ENCODE measurements around the gene LMAN1L. TPM values are rescaled to one million over a fixed set of nuclear protein-coding genes. Genes with fewer than 3 reads are reported as not detected.

The LMAN1L gene
- total RNA-seq, 5 donors from 2014 or later (not counting 1 experiment from before 2014, with no cell fraction given), result 0.42 to 1.6 (median 0.44) TPM

- Mint-ChIP-seq H3K27me3 (no peaks in the 10 kb centered on the region), H3K4me1 (peaks cover 93 to 97% (median 94%) of the 10 kb centered on the region in 3 donors), H3K4me3 (peak overlapping the region; percentile 84 to 93 (median 93)), H3K9me3 (no peaks in the 10 kb centered on the region), H3K27ac (peak overlapping the region; percentile 99 to 100), H3K36me3 (peaks cover 14% of the 10 kb centered on the region)
- Histone ChIP-seq H3K4me3 (ENCODE audit: control insufficient read depth in 1 of 2, extremely low read depth in 1 of 2, low read length in 1 of 2) (peak overlapping the region; percentile 90 to 95), H3K9me3 (no peaks in the 10 kb centered on the region), H3K27me3 (replicated peaks in 1 of 2; ENCODE audit: control insufficient read depth in 2 of 2, extremely low read depth in 1 of 2, insufficient read depth in 2 of 2, low read length in 1 of 2) (no peaks in the 10 kb centered on the region), H3K4me1 (ENCODE audit: control insufficient read depth in 1 of 2, extremely low read depth in 1 of 2, insufficient read depth in 2 of 2, low read length in 2 of 2) (peaks cover 62 to 95% of the 10 kb centered on the region in 2 experiments), H3K36me3 (ENCODE audit: control insufficient read depth in 2 of 2, extremely low read depth in 1 of 2, insufficient read depth in 1 of 2, low read length in 1 of 2) (peaks cover 0 to 37% of the 10 kb centered on the region in 2 donors), H3K27ac (ENCODE audit: low read length) (peak overlapping the region; percentile 93)
- POLR2A ChIA-PET, result interaction anchor here (0.5 to 1.9 kb wide), 6 partner anchors 9 to 657 kb away, joined by 3 to 15 read pairs (median 6); no protein-coding TSS in a partner anchor
- CTCF ChIA-PET, result interaction anchor here (0.5 to 3.3 kb wide), 17 partner anchors 9 to 207 kb away, joined by 3 to 93 read pairs (median 5); partner anchors contain the start of genes RPP25 (in 1 of the 2) and SCAMP5 (in 1 of the 2)
- ATAC-seq (replicated peaks in 1 of 4) (no peak), DNase-seq (peak in 2 of 35 experiments; percentile 11 to 46)
- WGBS (ENCODE audit: insufficient coverage), result 0% methylated on average over 3 of the region's 7 CpGs
These were observed 24.5 kb upstream of the LMAN1L start for GRCh38 chr15:74788042-74788682.

GRCh38 chr15:74788683-74789151 is 23.9 kb upstream of the LMAN1L start:
- H3K27me3 ChIP-seq (replicated peaks in 1 of 2; ENCODE audit: control insufficient read depth in 2 of 2, extremely low read depth in 1 of 2, insufficient read depth in 2 of 2, low read length in 1 of 2), result no peaks in the 10 kb centered on the region
- DNase-seq (peak in 31 of 35 experiments; percentile 33 to 73 (median 52)), ATAC-seq (replicated peaks in 1 of 4) (peak; percentile 3 to 26 (median 11))
- peak overlapping the region; percentile 90 to 95 for H3K4me3 ChIP-seq (ENCODE audit: control insufficient read depth in 1 of 2, extremely low read depth in 1 of 2, low read length in 1 of 2)
- CTCF ChIA-PET, result interaction anchor here (0.8 to 3.3 kb wide), 12 partner anchors 8 to 207 kb away, joined by 3 to 93 read pairs (median 8); partner anchors contain the start of gene SCAMP5 (in 1 of the 2)
- peaks cover 0 to 37% of the 10 kb centered on the region in 2 donors for H3K36me3 ChIP-seq (ENCODE audit: control insufficient read depth in 2 of 2, extremely low read depth in 1 of 2, insufficient read depth in 1 of 2, low read length in 1 of 2)
- no peaks in the 10 kb centered on the region for H3K9me3 Mint-ChIP-seq
- peak overlapping the region; percentile 99 to 100 for H3K27ac Mint-ChIP-seq
- 0% methylated on average over 4 of the region's 9 CpGs for WGBS (ENCODE audit: insufficient coverage)
- peaks cover 94 to 97% (median 95%) of the 10 kb centered on the region in 3 donors for H3K4me1 Mint-ChIP-seq
- peak overlapping the region; percentile 93 for H3K27ac ChIP-seq (ENCODE audit: low read length)
- no peaks in the 10 kb centered on the region for H3K9me3 ChIP-seq
- peaks cover 14% of the 10 kb centered on the region for H3K36me3 Mint-ChIP-seq
- H3K4me1 ChIP-seq (ENCODE audit: control insufficient read depth in 1 of 2, extremely low read depth in 1 of 2, insufficient read depth in 2 of 2, low read length in 2 of 2), result peaks cover 66 to 95% of the 10 kb centered on the region in 2 experiments
- no peaks in the 10 kb centered on the region for H3K27me3 Mint-ChIP-seq
- POLR2A ChIA-PET, result interaction anchor here (0.5 to 1.9 kb wide), 3 partner anchors 8 to 657 kb away, joined by 3 to 15 read pairs (median 6); no protein-coding TSS in a partner anchor
- H3K4me3 Mint-ChIP-seq, result peak overlapping the region; percentile 84 to 93 (median 93)

- ChIA-PET CTCF (interaction anchor here in 1 of 2 donors (1.8 kb wide), 1 partner anchor 18 kb away, joined by 9 read pairs; no protein-coding TSS in a partner anchor), POLR2A (interaction anchor here in 1 of 2 donors (1.1 kb wide), 1 partner anchor 8 kb away, joined by 3 read pairs; no protein-coding TSS in a partner anchor)
- Mint-ChIP-seq H3K9me3 (no peaks in the 10 kb centered on the region), H3K4me3 (peak overlapping the region; percentile 84 to 93 (median 93)), H3K27me3 (no peaks in the 10 kb centered on the region), H3K27ac (peak overlapping the region; percentile 99 to 100), H3K36me3 (peaks cover 14% of the 10 kb centered on the region), H3K4me1 (peaks cover 93 to 95% (median 94%) of the 10 kb centered on the region in 3 donors)
- Histone ChIP-seq H3K4me3 (ENCODE audit: control insufficient read depth in 1 of 2, extremely low read depth in 1 of 2, low read length in 1 of 2) (peak overlapping the region; percentile 90 to 95), H3K4me1 (ENCODE audit: control insufficient read depth in 1 of 2, extremely low read depth in 1 of 2, insufficient read depth in 2 of 2, low read length in 2 of 2) (peaks cover 66 to 95% of the 10 kb centered on the region in 2 experiments), H3K27me3 (replicated peaks in 1 of 2; ENCODE audit: control insufficient read depth in 2 of 2, extremely low read depth in 1 of 2, insufficient read depth in 2 of 2, low read length in 1 of 2) (no peaks in the 10 kb centered on the region), H3K9me3 (no peaks in the 10 kb centered on the region), H3K36me3 (ENCODE audit: control insufficient read depth in 2 of 2, extremely low read depth in 1 of 2, insufficient read depth in 1 of 2, low read length in 1 of 2) (peaks cover 0 to 37% of the 10 kb centered on the region in 2 donors), H3K27ac (ENCODE audit: low read length) (peak overlapping the region; percentile 93)
- peak in 8 of 35 experiments; percentile 32 to 58 (median 38) for DNase-seq
- 1% methylated on average over 14 of the region's 14 CpGs for WGBS (ENCODE audit: insufficient coverage)
- no peak for ATAC-seq (replicated peaks in 1 of 4)
These were observed 23.4 kb upstream of the LMAN1L start for GRCh38 chr15:74789171-74789631.

- peaks cover 92 to 95% (median 95%) of the 10 kb centered on the region in 3 donors for H3K4me1 Mint-ChIP-seq
- POLR2A ChIA-PET, result interaction anchor here in 1 of 2 donors (0.6 kb wide), 1 partner anchor 16 kb away, joined by 5 read pairs; no protein-coding TSS in a partner anchor
- H3K36me3 Mint-ChIP-seq, result peaks cover 14% of the 10 kb centered on the region
These were observed 22.9 kb upstream of the LMAN1L start for GRCh38 chr15:74789741-74790079.

GRCh38 chr15:74790080-74790916 is 22.3 kb upstream of the LMAN1L start:
- peaks cover 76 to 96% of the 10 kb centered on the region in 2 experiments for H3K4me1 ChIP-seq (ENCODE audit: control insufficient read depth in 1 of 2, extremely low read depth in 1 of 2, insufficient read depth in 2 of 2, low read length in 2 of 2)
- H3K27ac Mint-ChIP-seq, result peak overlapping the region; percentile 99 to 100
- ChIA-PET CTCF (interaction anchor here in 1 of 2 donors (1.0 to 8.6 kb wide), 3 partner anchors 9 to 19 kb away, joined by 4 to 158 read pairs (median 9); partner anchors contain the start of gene CSK), POLR2A (interaction anchor here in 1 of 2 donors (0.6 kb wide), 1 partner anchor 17 kb away, joined by 5 read pairs; no protein-coding TSS in a partner anchor)
- H3K4me3 Mint-ChIP-seq, result peak overlapping the region; percentile 84 to 93 (median 93)
- peak overlapping the region; percentile 90 to 95 for H3K4me3 ChIP-seq (ENCODE audit: control insufficient read depth in 1 of 2, extremely low read depth in 1 of 2, low read length in 1 of 2)
- H3K9me3 ChIP-seq, result no peaks in the 10 kb centered on the region
- peak overlapping the region; percentile 93 for H3K27ac ChIP-seq (ENCODE audit: low read length)
- H3K4me1 Mint-ChIP-seq, result peaks cover 92 to 95% (median 95%) of the 10 kb centered on the region in 3 donors
- no peaks in the 10 kb centered on the region for H3K27me3 Mint-ChIP-seq
- no peak for ATAC-seq (replicated peaks in 1 of 4)
- DNase-seq, result peak in 1 of 35 experiments; percentile 48
- H3K9me3 Mint-ChIP-seq, result no peaks in the 10 kb centered on the region
- H3K36me3 Mint-ChIP-seq, result peaks cover 14% of the 10 kb centered on the region
- 0% methylated on average over 8 of the region's 15 CpGs for WGBS (ENCODE audit: insufficient coverage)
- peaks cover 0 to 38% of the 10 kb centered on the region in 2 donors for H3K36me3 ChIP-seq (ENCODE audit: control insufficient read depth in 2 of 2, extremely low read depth in 1 of 2, insufficient read depth in 1 of 2, low read length in 1 of 2)
- no peaks in the 10 kb centered on the region for H3K27me3 ChIP-seq (replicated peaks in 1 of 2; ENCODE audit: control insufficient read depth in 2 of 2, extremely low read depth in 1 of 2, insufficient read depth in 2 of 2, low read length in 1 of 2)

More at GRCh38 chr15:74789741-74790079, 22.9 kb upstream of the LMAN1L start:
- Histone ChIP-seq H3K4me3 (ENCODE audit: control insufficient read depth in 1 of 2, extremely low read depth in 1 of 2, low read length in 1 of 2) (peak overlapping the region; percentile 90 to 95), H3K9me3 (no peaks in the 10 kb centered on the region), H3K4me1 (ENCODE audit: control insufficient read depth in 1 of 2, extremely low read depth in 1 of 2, insufficient read depth in 2 of 2, low read length in 2 of 2) (peaks cover 71 to 95% of the 10 kb centered on the region in 2 experiments), H3K36me3 (ENCODE audit: control insufficient read depth in 2 of 2, extremely low read depth in 1 of 2, insufficient read depth in 1 of 2, low read length in 1 of 2) (peaks cover 0 to 37% of the 10 kb centered on the region in 2 donors), H3K27me3 (replicated peaks in 1 of 2; ENCODE audit: control insufficient read depth in 2 of 2, extremely low read depth in 1 of 2, insufficient read depth in 2 of 2, low read length in 1 of 2) (no peaks in the 10 kb centered on the region), H3K27ac (ENCODE audit: low read length) (peak overlapping the region; percentile 93)
- WGBS (ENCODE audit: insufficient coverage), result 4% methylated on average over 3 of the region's 3 CpGs
- no peak for ATAC-seq (replicated peaks in 1 of 4)
- Mint-ChIP-seq H3K27ac (peak overlapping the region; percentile 99 to 100), H3K4me3 (peak overlapping the region; percentile 84 to 93 (median 93)), H3K27me3 (no peaks in the 10 kb centered on the region), H3K9me3 (no peaks in the 10 kb centered on the region)
- DNase-seq, result peak in 1 of 35 experiments; percentile 7
- CTCF ChIA-PET, result interaction anchor here in 1 of 2 donors (1.0 to 1.8 kb wide), 2 partner anchors 10 to 19 kb away, joined by 4 to 9 read pairs; no protein-coding TSS in a partner anchor

Measured in T-cell (primary cell).